ENCODE measurements around the gene NCAPG2.
A peak's percentile ranks its signal among the peaks of the same experiment; 100 is the strongest.
"Not testable (repeated sequence)": the region's sequence is repeated elsewhere in the genome, so short reads cannot be mapped to it uniquely, and the experiment has no call there.

The NCAPG2 gene

DNA sequence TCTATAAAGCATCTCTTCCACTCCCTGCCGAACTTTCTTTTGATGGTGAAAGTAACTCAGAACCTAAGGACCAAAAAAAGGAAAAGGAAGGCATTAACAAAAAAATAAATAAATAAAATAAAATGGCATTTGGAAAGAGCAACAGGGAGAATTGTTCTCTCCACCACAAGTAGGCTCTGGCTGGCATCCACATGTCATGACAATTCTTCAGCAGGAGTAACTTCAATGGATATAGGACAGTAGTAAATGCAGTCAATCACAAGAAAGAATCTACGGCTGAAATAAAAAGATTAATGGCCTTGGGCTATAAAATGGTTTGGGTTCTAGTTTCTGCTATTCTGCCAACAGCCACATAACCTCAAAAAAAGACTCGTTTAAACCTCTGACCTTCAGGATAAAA, 23.9 kb downstream of the NCAPG2 start:
- DNase-seq: no peak
- intact Hi-C loops (cut with DNase I): no loop called here

DNA sequence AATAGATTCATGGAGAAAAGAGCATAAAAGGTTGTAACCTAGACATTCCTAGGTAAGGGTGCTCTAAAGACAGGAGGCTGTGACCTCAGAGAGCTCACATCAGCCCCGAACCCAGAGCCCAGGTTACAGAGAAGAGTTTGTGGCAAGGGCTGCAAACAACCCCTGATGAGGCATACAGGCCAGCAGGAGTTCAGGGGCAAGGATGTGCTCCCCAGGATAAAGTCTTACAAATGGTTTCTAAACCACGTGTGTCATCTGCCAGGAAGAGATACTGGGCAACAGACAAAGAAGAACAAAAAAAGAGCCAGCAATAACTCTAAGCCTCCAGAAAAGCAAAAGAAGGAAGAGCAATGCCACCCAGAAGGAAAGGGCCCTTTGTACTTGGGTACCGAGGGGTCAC, 27.7 kb downstream of the NCAPG2 start:
- DNase-seq: no peak
- intact Hi-C loops (cut with DNase I): no loop called here

DNA sequence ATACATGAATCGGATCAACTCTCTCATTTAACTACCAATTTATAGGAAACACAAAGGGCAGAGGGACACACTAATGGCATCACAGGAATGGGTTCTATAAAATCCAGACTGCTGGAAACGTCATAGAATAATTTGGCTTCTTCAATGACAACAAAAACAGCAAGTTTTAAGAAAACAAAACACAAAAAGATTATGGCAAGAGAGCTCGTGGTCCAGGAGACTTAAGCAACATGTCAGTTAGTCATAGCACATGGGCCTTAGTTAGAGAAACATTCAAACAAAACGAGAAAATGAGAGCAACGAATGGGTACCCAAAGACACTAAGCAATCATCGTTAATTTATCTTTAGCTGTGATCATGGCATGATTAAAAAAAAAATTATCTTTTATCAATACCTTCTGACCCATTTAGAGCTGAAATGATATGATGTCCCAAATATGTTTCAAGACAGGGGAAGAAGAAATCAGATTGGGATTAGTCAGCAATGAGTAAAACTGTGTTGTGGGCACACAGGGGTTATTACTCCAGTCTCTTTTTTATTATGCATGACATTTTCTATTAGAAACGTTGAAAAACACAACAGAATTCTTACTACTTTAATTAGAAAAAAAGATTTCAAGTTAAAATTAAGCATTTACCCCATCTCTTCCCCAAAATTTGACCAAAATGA, 28.3 kb downstream of the NCAPG2 start:
- DNase-seq: no peak
- intact Hi-C loops (cut with DNase I): no loop called here

DNA sequence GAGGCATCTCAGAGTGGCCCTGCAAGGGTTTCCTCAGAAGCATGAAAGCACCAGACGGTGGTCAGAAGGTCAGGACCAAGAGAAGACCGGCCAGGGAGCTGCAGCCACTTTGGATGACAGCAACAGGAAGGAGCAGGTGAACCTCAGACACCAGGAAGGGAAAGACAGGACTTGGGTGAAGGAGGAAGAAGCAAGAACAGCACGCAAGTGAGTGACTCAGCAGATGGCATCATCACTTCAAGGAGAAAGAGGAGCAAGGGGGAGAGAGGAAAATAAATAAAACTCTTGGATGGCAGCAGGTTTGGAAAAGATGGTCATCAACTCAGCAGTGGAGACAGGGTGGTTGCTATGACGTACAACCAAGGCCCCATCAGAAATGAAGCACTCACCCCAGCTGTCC, 31.6 kb downstream of the NCAPG2 start:
- intact Hi-C loops (cut with DNase I): no loop called here
- no peak for DNase-seq

DNA sequence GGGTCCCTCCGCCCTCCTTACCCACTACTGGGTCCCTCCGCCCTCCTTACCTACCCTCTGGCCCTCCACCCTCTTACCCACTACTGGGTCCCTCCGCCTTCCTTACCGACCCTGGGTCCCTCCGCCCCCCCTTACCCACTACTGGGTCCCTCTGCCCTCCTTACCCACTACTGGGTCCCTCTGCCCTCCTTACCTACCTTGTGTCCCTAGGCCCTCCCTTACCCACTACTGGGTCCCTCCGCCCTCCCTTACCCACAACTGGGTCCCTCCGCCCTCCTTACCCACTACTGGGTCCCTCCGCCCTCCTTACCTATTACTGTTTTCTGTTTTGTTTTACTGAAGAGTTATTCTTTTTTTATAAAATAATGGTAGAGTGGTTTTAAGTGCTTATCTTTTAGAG, 36.5 kb downstream of the NCAPG2 start:
- intact Hi-C loops (cut with DNase I): not testable (repeated sequence)

DNA sequence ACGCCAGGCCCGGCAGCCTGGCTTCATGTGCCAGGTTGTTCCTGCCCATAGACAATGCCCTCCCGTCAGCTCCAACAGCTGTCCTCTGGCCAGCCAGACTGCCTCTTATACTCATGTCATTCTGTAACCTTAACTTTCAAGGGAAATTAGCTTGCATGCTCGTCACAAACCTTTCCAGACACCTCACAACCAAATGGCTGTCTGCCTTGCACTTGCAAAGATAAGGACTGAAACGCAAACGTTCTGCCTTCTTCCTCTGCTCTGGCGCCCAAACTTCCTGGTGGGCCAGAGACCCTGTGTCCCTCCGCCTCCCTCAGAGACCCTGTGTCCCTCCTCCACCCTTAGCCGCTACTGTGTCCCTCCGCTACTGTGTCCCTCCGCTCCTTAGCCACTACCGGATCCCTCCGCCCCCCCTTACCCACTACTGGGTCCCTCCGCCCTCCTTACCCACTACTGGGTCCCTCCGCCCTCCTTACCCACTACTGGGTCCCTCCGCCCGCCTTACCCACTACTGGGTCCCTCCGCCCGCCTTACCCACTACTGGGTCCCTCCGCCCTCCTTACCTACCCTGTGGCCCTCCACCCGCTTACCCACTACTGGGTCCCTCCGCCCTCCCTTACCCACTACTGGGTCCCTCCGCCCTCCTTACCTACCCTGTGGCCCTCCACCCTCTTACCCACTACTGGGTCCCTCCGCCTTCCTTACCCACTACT, 37.5 kb downstream of the NCAPG2 start:
- DNase-seq; intact Hi-C loops (cut with DNase I): not testable (repeated sequence)

More for the DNA sequence above, 36.5 kb downstream of the NCAPG2 start:
- DNase-seq: not testable (repeated sequence)

DNA sequence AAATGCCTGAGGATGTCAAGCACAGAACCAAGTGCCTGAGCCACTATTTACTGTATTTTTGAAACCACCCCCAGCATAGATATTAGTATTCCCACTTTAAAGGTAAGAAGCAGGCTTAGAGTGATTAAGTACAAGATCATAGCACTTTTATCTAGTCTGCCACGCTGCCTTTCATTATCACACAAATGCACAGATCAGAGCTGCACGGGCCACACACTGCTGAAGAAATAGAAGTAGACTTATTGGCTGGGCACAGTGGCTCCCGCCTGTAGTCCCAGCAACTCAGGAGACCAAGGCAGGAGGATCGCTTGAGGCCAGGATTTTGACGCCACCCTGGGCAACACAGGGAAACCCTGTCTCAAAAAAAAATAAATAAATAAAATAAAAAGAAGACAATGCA, 38.2 kb downstream of the NCAPG2 start:
- intact Hi-C loops (cut with DNase I): no loop called here
- no peak for DNase-seq

DNA sequence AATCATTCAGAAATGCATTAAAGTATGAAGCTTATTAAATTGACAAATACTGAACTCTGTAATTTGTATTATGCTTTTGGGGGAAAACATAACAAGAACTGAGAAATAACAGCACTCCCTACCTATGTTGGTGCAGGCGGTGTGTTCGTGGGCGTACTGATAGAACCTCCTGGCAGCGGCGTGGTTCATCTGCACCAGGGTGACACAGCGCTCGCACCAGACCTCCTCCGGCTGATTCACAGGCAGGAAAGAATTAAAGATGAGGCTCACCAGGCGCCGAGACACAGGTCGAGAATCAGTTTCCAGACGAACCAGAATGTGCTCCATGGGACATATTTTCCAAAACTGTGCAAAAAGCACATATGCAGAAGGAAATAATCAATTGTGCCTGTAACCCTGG, 40.2 kb downstream of the NCAPG2 start:
- intact Hi-C loops (cut with DNase I): no loop called here
- DNase-seq: peak in 5 of 10 donors; percentile 15 to 89 (median 84)

DNA sequence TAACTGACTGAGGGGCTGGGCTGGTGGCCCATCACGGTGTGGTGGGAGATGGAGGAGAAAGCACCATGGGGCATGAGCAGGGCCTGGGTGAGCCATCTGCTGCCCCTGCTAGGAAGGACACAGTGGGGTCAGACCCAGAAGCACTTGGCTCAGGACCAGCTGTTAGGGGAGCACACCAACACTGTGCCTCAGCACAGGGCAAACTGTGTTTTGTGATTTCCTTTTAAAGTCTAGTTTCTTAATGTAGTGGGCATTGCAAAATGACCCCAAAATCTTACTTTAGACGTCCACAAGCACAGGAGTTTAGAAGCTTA, 41.2 kb downstream of the NCAPG2 start:
- no peak for DNase-seq
- intact Hi-C loops (cut with DNase I): no loop called here

DNA sequence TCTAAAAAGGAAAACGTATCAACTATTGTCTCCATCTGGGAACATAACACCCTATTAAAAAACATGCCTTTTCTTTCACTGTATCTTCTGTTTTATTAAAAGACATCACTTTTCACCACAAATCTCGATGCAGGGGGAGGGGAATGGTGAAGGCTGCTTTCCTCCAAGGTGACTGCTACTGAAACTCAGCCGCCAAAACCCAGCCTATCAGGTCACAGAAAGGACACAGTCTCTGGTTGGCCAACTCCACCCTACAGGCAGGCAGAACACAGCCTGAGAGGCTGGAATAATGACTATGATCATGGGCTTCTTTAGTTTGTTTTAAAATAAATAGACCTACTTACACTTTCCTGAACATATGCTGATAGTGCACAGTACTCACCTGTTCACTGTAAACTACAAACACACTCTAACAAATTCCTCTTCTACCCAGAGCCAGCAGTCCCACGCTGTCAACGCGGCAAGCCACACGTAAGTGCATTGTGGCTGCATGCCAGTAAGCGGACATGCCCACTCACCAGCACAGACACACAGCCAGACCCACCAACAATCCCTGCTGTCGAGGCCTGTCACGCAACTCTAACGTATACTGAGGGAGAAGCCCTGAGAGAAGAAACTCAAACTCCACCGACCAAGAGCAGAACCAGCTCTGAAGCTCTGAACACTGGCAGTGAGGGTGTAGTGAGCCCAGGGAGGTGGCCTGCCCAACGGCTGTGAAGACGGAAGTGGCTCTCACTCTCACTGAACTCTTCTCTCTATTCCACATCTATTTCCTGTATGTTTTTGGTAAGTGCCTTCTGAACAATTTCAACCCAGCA, 41.8 kb downstream of the NCAPG2 start:
- peak in 1 of 10 donors; percentile 10 for DNase-seq
- intact Hi-C loops (cut with DNase I): no loop called here

DNA sequence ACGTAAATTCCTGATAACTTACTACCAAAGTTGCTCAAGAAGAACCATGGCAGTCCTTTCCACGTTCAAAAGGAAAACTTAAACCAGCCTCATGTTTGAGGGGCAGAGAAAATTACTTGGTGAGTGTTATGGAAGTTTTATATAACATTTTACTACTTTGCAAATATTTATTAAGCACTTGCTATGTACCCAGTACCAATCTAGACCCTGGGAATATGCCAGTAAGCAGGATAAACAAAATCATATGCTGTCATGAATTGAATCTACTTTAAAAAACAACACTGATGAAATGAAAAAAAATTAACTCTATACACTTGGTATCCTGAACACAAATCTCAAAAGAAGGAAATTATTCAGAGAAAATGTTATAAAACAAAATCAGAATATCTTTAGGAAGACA, 46.1 kb downstream of the NCAPG2 start:
- intact Hi-C loops (cut with DNase I): no loop called here

DNA sequence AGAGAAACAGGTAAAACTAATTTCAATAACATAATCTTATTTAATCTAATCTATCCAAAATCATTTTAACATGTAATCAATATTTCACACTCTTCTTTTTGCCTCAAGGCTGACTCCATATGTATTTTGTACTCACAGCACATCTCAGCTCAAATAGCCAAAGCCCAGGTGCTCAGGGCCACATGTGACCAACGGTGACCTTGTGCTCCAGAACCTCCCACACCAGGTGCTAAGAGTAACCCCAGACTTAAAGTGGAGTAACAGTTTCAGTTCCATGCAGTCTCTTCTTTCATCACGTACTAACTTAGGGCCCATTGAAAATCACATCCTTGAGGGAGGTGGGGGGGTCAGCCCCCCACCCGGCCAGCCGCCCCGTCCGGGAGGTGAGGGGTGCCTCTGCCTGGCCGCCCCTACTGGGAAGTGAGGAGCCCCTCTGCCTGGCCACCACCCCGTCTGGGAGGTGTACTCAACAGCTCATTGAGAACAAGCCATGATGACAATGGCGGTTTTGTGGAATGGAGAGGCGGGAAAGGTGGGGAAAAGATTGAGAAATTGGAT, 47.3 kb downstream of the NCAPG2 start:
- intact Hi-C loops (cut with DNase I): no loop called here
- no peak for DNase-seq

More for the DNA sequence above, 46.1 kb downstream of the NCAPG2 start:
- DNase-seq: no peak

DNA sequence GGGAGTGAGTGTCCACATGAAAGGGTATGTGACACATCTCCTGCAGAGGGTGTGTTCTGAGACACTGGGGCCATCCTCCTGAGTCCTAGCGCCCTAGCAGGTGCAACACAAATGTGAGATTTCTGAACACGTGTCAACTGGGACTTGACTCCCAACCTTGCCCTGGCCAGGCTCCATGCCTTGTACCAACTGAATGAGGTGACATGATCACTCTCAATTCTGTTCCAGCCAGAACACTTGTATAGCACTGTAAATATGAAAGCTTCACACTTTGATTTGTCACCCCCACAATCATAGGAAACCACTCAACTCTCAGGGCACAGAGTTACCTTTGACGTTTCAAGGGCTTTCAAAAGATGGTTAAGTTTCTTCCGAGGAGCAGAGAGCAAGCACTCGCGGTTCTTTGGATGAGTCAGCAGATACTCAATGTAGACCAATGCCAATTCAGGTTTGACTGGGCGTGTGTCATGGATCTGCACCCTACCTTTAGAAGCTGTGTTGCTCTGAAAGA, 48.6 kb downstream of the NCAPG2 start:
- DNase-seq: no peak
- intact Hi-C loops (cut with DNase I): no loop called here

DNA sequence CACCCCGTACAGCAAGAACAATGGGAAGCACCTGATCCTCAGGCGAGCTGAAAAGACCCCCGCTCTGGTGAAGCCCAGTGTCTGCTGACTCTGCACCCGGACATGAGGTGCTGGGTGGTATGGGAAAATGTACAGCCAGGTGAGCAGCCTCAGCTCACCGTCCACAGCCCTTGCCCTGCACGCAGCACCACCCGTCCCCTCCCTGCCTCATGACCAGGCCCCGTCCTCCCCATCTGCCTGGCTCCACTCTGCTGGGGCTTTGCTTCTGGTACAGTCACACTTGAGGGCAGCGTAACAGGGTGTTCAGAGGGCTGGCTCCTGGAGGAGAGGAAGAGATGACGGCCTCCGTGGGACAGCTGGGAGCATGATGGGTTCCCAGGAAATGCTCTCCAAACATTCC, 49.1 kb downstream of the NCAPG2 start:
- intact Hi-C loops (cut with DNase I): no loop called here
- no peak for DNase-seq

DNA sequence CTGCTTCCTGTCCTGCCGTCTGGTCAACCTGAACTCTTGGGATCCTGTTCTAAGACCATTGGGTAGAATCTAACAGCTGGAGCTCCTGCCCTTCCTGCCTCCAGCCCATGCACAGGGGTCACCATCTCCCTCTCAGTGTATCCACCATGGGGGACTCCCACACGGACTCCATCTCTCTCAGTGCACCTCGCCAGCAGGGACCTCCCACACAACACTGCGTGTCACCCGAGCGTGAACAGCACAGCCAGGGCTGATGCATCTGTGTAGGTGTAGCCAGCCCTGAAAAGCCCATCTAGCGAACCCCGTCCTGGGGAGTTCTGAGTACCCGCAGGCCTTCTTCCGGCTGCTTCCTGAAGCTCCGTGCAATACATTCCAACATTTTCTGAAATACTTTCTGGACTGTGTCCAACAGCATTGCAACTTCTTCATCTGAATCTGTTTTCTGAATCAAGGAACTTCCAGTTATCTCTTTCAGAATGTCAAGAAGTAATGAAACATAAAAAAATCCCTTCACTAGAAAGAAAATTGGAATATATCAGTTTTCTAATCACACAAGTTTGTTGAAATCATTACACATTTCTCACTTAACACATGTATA, 52.5 kb downstream of the NCAPG2 start:
- peak in 1 of 10 donors; percentile 11 for DNase-seq
- intact Hi-C loops (cut with DNase I): no loop called here

DNA sequence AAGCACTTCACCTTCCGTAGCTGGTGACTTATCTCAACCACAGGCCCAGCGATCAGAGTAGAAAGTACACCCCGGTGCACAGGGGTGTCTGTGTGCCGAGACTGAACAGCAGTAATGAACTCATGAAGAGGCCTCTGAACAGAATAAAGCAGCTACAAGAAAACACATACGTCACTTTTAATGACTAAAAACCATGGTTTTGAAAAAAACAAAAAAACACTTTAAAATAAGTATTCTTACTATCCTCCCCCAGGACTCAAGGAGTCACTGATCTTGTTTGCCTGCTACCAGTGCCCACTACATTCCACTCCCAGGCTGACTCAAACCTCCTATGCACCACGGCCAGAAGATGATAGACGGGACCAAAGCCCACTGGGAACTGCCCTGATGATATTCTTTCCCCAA, 53.8 kb downstream of the NCAPG2 start:
- intact Hi-C loops (cut with DNase I): no loop called here
- no peak for DNase-seq

DNA sequence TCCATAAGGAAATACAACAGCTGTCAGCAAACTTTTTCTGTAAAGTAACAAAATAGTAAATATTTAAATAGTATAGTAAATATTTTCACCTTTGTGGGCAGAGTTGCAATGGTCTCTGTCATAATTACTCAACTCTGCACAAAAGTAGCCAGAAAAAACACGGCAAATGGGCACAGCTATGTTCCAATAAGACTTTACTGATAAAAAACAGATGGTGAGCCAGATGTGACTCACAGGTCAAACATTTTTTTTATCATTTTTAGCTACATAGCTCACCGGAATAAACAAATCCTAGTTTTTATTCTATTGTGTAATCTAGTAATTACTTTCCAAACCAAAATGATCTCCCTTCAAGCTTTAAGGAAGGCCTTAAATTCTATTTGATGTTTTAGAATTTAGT, 55.3 kb downstream of the NCAPG2 start:
- intact Hi-C loops (cut with DNase I): no loop called here
- no peak for DNase-seq

DNA sequence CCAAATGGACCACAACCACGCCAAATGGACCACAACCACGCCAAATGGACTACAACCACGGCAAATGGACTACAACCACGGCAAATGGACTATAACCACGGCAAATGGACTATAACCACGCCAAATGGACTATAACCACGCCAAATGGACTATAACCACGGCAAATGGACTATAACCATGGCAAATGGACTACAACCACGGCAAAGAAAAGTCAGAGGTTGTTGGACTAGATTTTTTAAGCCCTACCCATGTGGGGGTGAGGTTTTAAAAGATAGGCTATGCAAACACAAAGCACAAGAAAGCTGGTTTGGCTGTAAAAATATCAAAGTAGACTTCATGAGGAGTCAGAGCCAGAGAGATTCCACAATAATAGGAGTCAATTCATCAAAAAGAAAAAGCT, 55.8 kb downstream of the NCAPG2 start:
- intact Hi-C loops (cut with DNase I): no loop called here
- DNase-seq: no peak

DNA sequence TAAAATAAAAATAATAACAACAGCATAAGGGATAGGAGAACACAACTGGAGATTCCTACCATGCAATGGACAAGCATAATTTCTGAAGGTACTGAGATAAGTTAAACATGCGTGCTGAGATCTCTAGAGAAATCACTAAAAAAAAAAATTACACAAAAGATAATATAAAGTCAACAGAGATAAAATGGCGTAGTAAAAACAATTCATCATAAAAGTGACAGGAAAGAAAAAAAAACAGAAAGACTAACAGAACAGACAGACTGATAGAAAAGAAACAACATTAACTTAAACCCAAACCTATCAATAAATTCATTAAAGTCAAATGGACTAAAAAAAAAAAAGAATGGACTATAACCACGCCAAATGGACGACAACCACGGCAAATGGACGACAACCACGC, 56.4 kb downstream of the NCAPG2 start:
- no peak for DNase-seq
- intact Hi-C loops (cut with DNase I): no loop called here

DNA sequence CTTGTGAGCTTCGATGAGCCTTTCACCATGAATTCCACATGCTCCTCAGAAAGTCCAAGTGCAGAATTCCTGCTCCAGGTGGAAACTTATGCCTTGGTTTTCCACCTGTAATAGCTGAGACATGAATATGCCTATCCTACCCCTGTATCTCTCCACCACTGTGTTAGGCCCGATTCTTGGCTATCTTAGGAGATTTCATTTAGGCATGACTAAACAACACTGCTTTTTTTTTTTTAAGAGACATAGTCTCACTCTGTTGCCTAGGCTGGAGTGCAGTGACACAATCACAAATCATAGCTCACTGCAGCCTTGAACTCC, 57.2 kb downstream of the NCAPG2 start:
- intact Hi-C loops (cut with DNase I): no loop called here
- DNase-seq: no peak

Measured in posterior cingulate gyrus (tissue), 11 donors.